MM.1S (cell line): ENCODE data around the gene CCDC85C.

ENCODE experiments used
- CTCF ChIP-seq: fragments of 300-600 bp; sonication (generic); IDR thresholded peaks from 2 replicates; pipeline ENCODE4 v1.5.1; 2016; ENCODE audit warnings: antibody characterized with exemption, low read length, mixed read lengths
- EZH2 ChIP-seq: fragments of 300-600 bp; sonication (generic); optimal IDR thresholded peaks from 2 replicates; pipeline ENCODE3; 2017; ENCODE audit warnings: low read depth, mild to moderate bottlenecking, antibody characterized with exemption, low read length, mixed read lengths
- EZH2phosphoT487 ChIP-seq: fragments of 300-600 bp; sonication (generic); IDR thresholded peaks from 2 replicates; pipeline ENCODE4 v1.6.1; 2018; ENCODE audit warnings: antibody characterized with exemption, low read length

GRCh38 chr14:99481745-99482099, 122.3 kb downstream of the CCDC85C start:
- TF ChIP-seq CTCF = no peak
- no peak for TF ChIP-seq EZH2
- no peak for TF ChIP-seq EZH2phosphoT487
